Erythroblast (primary cell): ENCODE results near the gene ALG12.

ENCODE experiments used
- GATA1 ChIP-seq: IDR thresholded peaks from 2 replicates; pipeline ENCODE4 v1.6.1; 2011; ENCODE audit warnings: low read depth, mild to moderate bottlenecking, control low read depth, low read length, moderate library complexity
- POLR2A ChIP-seq: IDR thresholded peaks from 2 replicates; pipeline ENCODE4 v1.6.1; 2011; ENCODE audit warnings: mild to moderate bottlenecking, low read length

GRCh38 chr22:49922484-49922883 is 4.2 kb upstream of the ALG12 start:
- no peak for TF ChIP-seq POLR2A
- TF ChIP-seq GATA1, result no peak
